Placental epithelial cell (primary cell): ENCODE measurements around the gene VPS4A. TPM values are rescaled to one million over a fixed set of nuclear protein-coding genes. Genes with fewer than 3 reads are reported as not detected.

ENCODE experiments used
- total RNA-seq: library from RNA; depleted of rRNA; stranded (reverse); fragments of >200 nt; gene quantifications from 2 replicates; pipeline ENCODE4 v1.2.3, GENCODE V29; 2012

VPS4A gene
- 30.2 and 33.7 TPM in 2 replicates for total RNA-seq

GRCh38 chr16:69310653-69311532 is at the start of gene VPS4A:
Gene VPS4A, plus strand, starts transcription at chr16:69311350. Its CDS starts 162 bp downstream, at chr16:69311512.

GRCh38 chr16:69330286-69331109 is 19.3 kb downstream of the VPS4A start, which contains the start of gene PDF:
Gene PDF, minus strand, starts transcription at chr16:69330588. Its CDS starts 18 bp downstream, at chr16:69330570.

GRCh38 chr16:69339289-69340094 is 28.3 kb downstream of the VPS4A start, which contains the start of the genes COG8 and NIP7:
Gene COG8, minus strand, starts transcription at chr16:69339564. Its CDS starts 12 bp downstream, at chr16:69339552.
Gene NIP7, plus strand, starts transcription at chr16:69339772. Its CDS starts 58 bp downstream, at chr16:69339830.

GRCh38 chr16:69351309-69352027 is 40.3 kb downstream of the VPS4A start, which contains the start of gene TMED6:
Gene TMED6, minus strand, starts transcription at chr16:69351786. Its CDS starts 33 bp downstream, at chr16:69351753.

Other genes with a start within 250 kb of the VPS4A start
- 1.2 TPM in 1 of 2 replicates, not detected in the other for gene HAS3, start 205.7 kb upstream of the VPS4A start, total RNA-seq
- 64.4 and 103 TPM in 2 replicates for gene CHTF8, start 178.8 kb upstream of the VPS4A start, total RNA-seq
- 11.4 and 16.5 TPM in 2 replicates for gene UTP4, start 178.7 kb upstream of the VPS4A start, total RNA-seq
- 12.6 and 12.9 TPM in 2 replicates for gene SNTB2, start 124.2 kb upstream of the VPS4A start, total RNA-seq
- 5.9 and 11.3 TPM in 2 replicates for gene PDF, start 19.2 kb downstream of the VPS4A start, total RNA-seq
- gene COG8, start 28.2 kb downstream of the VPS4A start, total RNA-seq: 35.3 and 54.5 TPM in 2 replicates
- gene NIP7, start 28.4 kb downstream of the VPS4A start, total RNA-seq: 14.5 and 17.9 TPM in 2 replicates
- gene TMED6, start 40.4 kb downstream of the VPS4A start, total RNA-seq: 1.2 TPM in 1 of 2 replicates, not detected in the other
- gene TERF2, start 74.7 kb downstream of the VPS4A start, total RNA-seq: 8.2 and 12.6 TPM in 2 replicates
- 46.7 and 49.1 TPM in 2 replicates for gene CYB5B, start 113.3 kb downstream of the VPS4A start, total RNA-seq